ENCODE measurements around the gene DISC1.

DNA sequence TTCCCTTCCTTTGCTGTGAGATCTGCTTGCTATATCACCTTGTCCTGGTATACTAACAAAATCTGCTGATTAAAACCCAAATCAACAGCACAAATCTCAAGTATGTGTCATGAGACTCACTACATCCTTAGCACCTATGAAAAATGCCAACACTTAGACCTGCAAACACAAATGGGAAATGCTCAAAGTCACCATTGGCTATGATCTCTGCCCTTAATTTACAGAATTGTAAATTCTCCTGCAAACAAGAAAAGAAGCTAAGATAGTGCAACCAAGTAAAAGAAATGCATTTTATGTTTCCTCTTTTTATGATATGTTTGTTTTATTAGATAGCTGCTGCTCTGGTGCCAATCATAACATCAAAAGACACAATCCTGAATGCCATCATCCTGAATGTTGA is 80.8 kb downstream of the DISC1 start:
- TF ChIP-seq CREB1 (CRISPR knock-in tag; IDR thresholded peaks at IDR 0.05; ENCODE audit: low read depth) = no peak
- TF ChIP-seq, protein P1, sequence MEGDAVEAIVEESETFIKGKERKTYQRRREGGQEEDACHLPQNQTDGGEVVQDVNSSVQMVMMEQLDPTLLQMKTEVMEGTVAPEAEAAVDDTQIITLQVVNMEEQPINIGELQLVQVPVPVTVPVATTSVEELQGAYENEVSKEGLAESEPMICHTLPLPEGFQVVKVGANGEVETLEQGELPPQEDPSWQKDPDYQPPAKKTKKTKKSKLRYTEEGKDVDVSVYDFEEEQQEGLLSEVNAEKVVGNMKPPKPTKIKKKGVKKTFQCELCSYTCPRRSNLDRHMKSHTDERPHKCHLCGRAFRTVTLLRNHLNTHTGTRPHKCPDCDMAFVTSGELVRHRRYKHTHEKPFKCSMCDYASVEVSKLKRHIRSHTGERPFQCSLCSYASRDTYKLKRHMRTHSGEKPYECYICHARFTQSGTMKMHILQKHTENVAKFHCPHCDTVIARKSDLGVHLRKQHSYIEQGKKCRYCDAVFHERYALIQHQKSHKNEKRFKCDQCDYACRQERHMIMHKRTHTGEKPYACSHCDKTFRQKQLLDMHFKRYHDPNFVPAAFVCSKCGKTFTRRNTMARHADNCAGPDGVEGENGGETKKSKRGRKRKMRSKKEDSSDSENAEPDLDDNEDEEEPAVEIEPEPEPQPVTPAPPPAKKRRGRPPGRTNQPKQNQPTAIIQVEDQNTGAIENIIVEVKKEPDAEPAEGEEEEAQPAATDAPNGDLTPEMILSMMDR (conservative IDR thresholded peaks at IDR 0.05; ENCODE audit: low read depth in 2 of 2) = no peak
